OCI-LY1 (cell line): ENCODE results near the gene MYO18B.

Source experiments
- H2AFZ ChIP-seq: fragments of 200-600 bp; sonication (generic), shearing (Covaris generic); 2 replicates; pipeline ENCODE4 v1.6.0; 2014; ENCODE audit warnings: antibody characterized with exemption, mild to moderate bottlenecking, low read length
- H3F3A ChIP-seq: fragments of 200-600 bp; sonication (generic), shearing (Covaris generic); 2 replicates; pipeline ENCODE4 v1.6.0; 2014; ENCODE audit warnings: mild to moderate bottlenecking, antibody characterized with exemption, low read length, moderate library complexity; ENCODE audit not compliant: insufficient read depth
- H3K27ac ChIP-seq: fragments of 200-600 bp; sonication (generic); 2 replicates; pipeline ENCODE4 v1.5.1; 2014; ENCODE audit warnings: low read length, mixed run types, mild to moderate bottlenecking, low read depth; ENCODE audit not compliant: poor library complexity, severe bottlenecking
- H3K27me3 ChIP-seq: fragments of 200-600 bp; sonication (generic); 2 replicates; pipeline ENCODE4 v1.6.0; 2014; ENCODE audit warnings: antibody characterized with exemption, mild to moderate bottlenecking, low read length, moderate library complexity; ENCODE audit not compliant: insufficient read depth
- H3K36me3 ChIP-seq: fragments of 200-600 bp; sonication (generic); 2 replicates; pipeline ENCODE4 v1.6.1; 2014; ENCODE audit warnings: mild to moderate bottlenecking, antibody characterized with exemption, low read length, moderate library complexity, mixed read lengths; ENCODE audit not compliant: insufficient read depth
- H3K4me1 ChIP-seq: fragments of 200-600 bp; sonication (generic); 2 replicates; pipeline ENCODE4 v1.5.1; 2014; ENCODE audit warnings: mild to moderate bottlenecking, low read length, moderate library complexity; ENCODE audit not compliant: insufficient read depth, severe bottlenecking
- H3K4me2 ChIP-seq: fragments of 200-600 bp; sonication (generic), shearing (Covaris generic); 2 replicates; pipeline ENCODE4 v1.6.1; 2014; ENCODE audit warnings: low read length
- H3K4me3 ChIP-seq: fragments of 200-600 bp; sonication (generic); 2 replicates; pipeline ENCODE4 v1.5.1; 2014; ENCODE audit warnings: low read length, low read depth, mild to moderate bottlenecking, mixed read lengths; ENCODE audit not compliant: poor library complexity, severe bottlenecking
- H3K79me2 ChIP-seq: fragments of 200-600 bp; shearing (Covaris generic); 2 replicates; pipeline ENCODE4 v1.6.1; 2016; ENCODE audit warnings: mixed run types, low read length, mixed read lengths; ENCODE audit not compliant: insufficient read depth
- H3K9ac ChIP-seq: fragments of 200-600 bp; sonication (generic), shearing (Covaris generic); 2 replicates; pipeline ENCODE4 v1.6.1; 2014; ENCODE audit warnings: mild to moderate bottlenecking, low read length, mixed read lengths
- H3K9me2 ChIP-seq: fragments of 200-600 bp; sonication (generic), shearing (Covaris generic); 2 replicates; pipeline ENCODE4 v1.6.1; 2014; ENCODE audit warnings: low read depth, mild to moderate bottlenecking, low read length, mixed read lengths
- H3K9me3 ChIP-seq: fragments of 200-600 bp; shearing (Covaris generic); 2 replicates; pipeline ENCODE4 v1.6.1; 2014; ENCODE audit warnings: low read length, mixed read lengths
- H4K20me1 ChIP-seq: fragments of 200-600 bp; sonication (generic), shearing (Covaris generic); 2 replicates; pipeline ENCODE4 v1.6.0; 2016; ENCODE audit warnings: mild to moderate bottlenecking, low read length; ENCODE audit not compliant: insufficient read depth
- CTCF ChIP-seq: fragments of 200-600 bp; sonication (generic), shearing (Covaris generic); IDR thresholded peaks from 2 replicates; pipeline ENCODE4 v1.5.1; 2017; ENCODE audit warnings: mild to moderate bottlenecking, antibody characterized with exemption, low read length, moderate library complexity, mixed read lengths
- EZH2 ChIP-seq: fragments of 200-600 bp; sonication (generic), shearing (Covaris generic); IDR thresholded peaks from 2 replicates; pipeline ENCODE4 v1.8.0; 2017; ENCODE audit warnings: borderline replicate concordance, mixed run types, mild to moderate bottlenecking, antibody characterized with exemption, low read length, moderate library complexity, mixed read lengths

The MYO18B gene

GRCh38 chr22:25786165-25786564, 44.2 kb downstream of the MYO18B start:
- Histone ChIP-seq H2AFZ (no peak overlapping the region), H3K79me2 (no peaks in the 10 kb centered on the region), H3K4me2 (no peak overlapping the region), H3K27me3 (no peaks in the 10 kb centered on the region), H3K9me3 (no peaks in the 10 kb centered on the region), H4K20me1 (no peaks in the 10 kb centered on the region), H3K36me3 (no peaks in the 10 kb centered on the region), H3K27ac (no peak overlapping the region), H3K4me3 (no peak overlapping the region), H3F3A (no peaks in the 10 kb centered on the region), H3K9ac (no peak overlapping the region), H3K9me2 (no peaks in the 10 kb centered on the region), H3K4me1 (no peaks in the 10 kb centered on the region)
- no peak for TF ChIP-seq EZH2
- TF ChIP-seq CTCF, result no peak

GRCh38 chr22:25791556-25791955, 49.6 kb downstream of the MYO18B start:
- no peaks in the 10 kb centered on the region for H3K9me2 ChIP-seq

GRCh38 chr22:25795478-25795877, 53.5 kb downstream of the MYO18B start:
- H3K4me1 ChIP-seq, result no peaks in the 10 kb centered on the region
- no peak overlapping the region for H3K27ac ChIP-seq
- no peaks in the 10 kb centered on the region for H3F3A ChIP-seq
- H3K9ac ChIP-seq, result no peak overlapping the region
- H3K4me3 ChIP-seq, result no peak overlapping the region
- H3K27me3 ChIP-seq, result no peaks in the 10 kb centered on the region
- no peak for TF ChIP-seq CTCF
- no peak for TF ChIP-seq EZH2
- no peaks in the 10 kb centered on the region for H3K79me2 ChIP-seq
- H3K9me2 ChIP-seq, result no peaks in the 10 kb centered on the region
- H2AFZ ChIP-seq, result no peak overlapping the region
- no peak overlapping the region for H3K4me2 ChIP-seq
- H3K36me3 ChIP-seq, result no peaks in the 10 kb centered on the region
- H4K20me1 ChIP-seq, result no peaks in the 10 kb centered on the region
- H3K9me3 ChIP-seq, result no peaks in the 10 kb centered on the region

More at GRCh38 chr22:25791556-25791955, 49.6 kb downstream of the MYO18B start:
- TF ChIP-seq CTCF (no peak), EZH2 (no peak)
- Histone ChIP-seq H3K36me3 (no peaks in the 10 kb centered on the region), H3K79me2 (no peaks in the 10 kb centered on the region), H3K4me2 (no peak overlapping the region), H3K4me1 (no peaks in the 10 kb centered on the region), H3K9ac (no peak overlapping the region), H3K27ac (no peak overlapping the region), H3F3A (no peaks in the 10 kb centered on the region), H2AFZ (no peak overlapping the region), H4K20me1 (no peaks in the 10 kb centered on the region), H3K27me3 (no peaks in the 10 kb centered on the region), H3K4me3 (no peak overlapping the region), H3K9me3 (no peaks in the 10 kb centered on the region)
